Esophagus squamous epithelium (tissue), 5 donors: ENCODE data around the gene RNU1-4. TPM values are rescaled to one million over a fixed set of nuclear protein-coding genes. Genes with fewer than 3 reads are reported as not detected.
"Not testable (repeated sequence)": the region's sequence is repeated elsewhere in the genome, so short reads cannot be mapped to it uniquely, and the experiment has no call there.

Source experiments
- DNase-seq: peaks from one replicate; lab custom pipeline; 2025; lab: John Stamatoyannopoulos, UW
- H3K27ac ChIP-seq, 4 donors: fragments of 200-600 bp; sonication (generic); one replicate each; pipeline ENCODE4 v1.5.1; 2016 to 2019; ENCODE audit warnings: mild to moderate bottlenecking in 1 of 4
- H3K27me3 ChIP-seq, 4 donors: fragments of 200-600 bp; sonication (generic); 1 replicate in 3 of 4; 2 replicates in 1 of 4; pipeline versions ENCODE4 v1.5.1 to v1.6.0; 2017 to 2021; ENCODE audit warnings: antibody characterized with exemption in 1 of 4
- H3K36me3 ChIP-seq, 3 donors: fragments of 200-600 bp; sonication (generic); one replicate each; pipeline ENCODE4 v1.5.1; 2016 to 2019
- H3K4me1 ChIP-seq, 3 donors: fragments of 200-600 bp; sonication (generic); one replicate each; pipeline ENCODE4 v1.5.1; 2017 to 2019
- H3K4me3 ChIP-seq, 4 donors: fragments of 200-600 bp; sonication (generic); 1 replicate in 3 of 4; 2 replicates in 1 of 4; pipeline ENCODE4 v1.5.1; 2016 to 2019; ENCODE audit warnings: mild to moderate bottlenecking in 2 of 4, moderate library complexity in 1 of 4
- H3K9me3 ChIP-seq, 3 donors: fragments of 200-600 bp; sonication (generic); one replicate each; pipeline ENCODE4 v1.5.1; 2016 to 2019
- POLR2A ChIP-seq, 4 donors: fragments of 450-650 bp; IDR thresholded peaks; one replicate each; pipeline ENCODE4 v1.6.1; 2017; ENCODE audit warnings: antibody characterized with exemption in 4 of 4, mild to moderate bottlenecking in 4 of 4, moderate library complexity in 3 of 4
- whole genome bisulfite sequencing, 2 donors: methylation state at CpG; one replicate each; pipeline ENCODE4 v1.1.5; 2018; 5-methylcytosine and 5-hydroxymethylcytosine counted together
- intact Hi-C: fragments of 100-400 bp; cut with DNase I; formaldehyde crosslinking; loops from one replicate; pipeline ENCODE4 v1.15.0; 2022
- total RNA-seq, 4 donors: library from RNA; depleted of rRNA; stranded (reverse); fragments of >200 nt; gene quantifications; one replicate each; pipeline ENCODE4 v1.1.0, GENCODE V29; 2016
- TF ChIP-seq, protein P1 (sequence below), 6 experiments: fragments of 450-650 bp in 4 of 6; fragments of 200-600 bp in 2 of 6; sonication (generic) in 2 of 6; IDR thresholded peaks; one replicate each; pipeline ENCODE4 v1.5.1; 2016 to 2019; ENCODE audit warnings: antibody characterized with exemption in 6 of 6, mild to moderate bottlenecking in 4 of 6, moderate library complexity in 4 of 6
- donor health status: DM: yes; HTN: yes; CAD: no.

Gene RNU1-4
- total RNA-seq, 4 donors from 2014 or later = under 0.01 TPM

DNA sequence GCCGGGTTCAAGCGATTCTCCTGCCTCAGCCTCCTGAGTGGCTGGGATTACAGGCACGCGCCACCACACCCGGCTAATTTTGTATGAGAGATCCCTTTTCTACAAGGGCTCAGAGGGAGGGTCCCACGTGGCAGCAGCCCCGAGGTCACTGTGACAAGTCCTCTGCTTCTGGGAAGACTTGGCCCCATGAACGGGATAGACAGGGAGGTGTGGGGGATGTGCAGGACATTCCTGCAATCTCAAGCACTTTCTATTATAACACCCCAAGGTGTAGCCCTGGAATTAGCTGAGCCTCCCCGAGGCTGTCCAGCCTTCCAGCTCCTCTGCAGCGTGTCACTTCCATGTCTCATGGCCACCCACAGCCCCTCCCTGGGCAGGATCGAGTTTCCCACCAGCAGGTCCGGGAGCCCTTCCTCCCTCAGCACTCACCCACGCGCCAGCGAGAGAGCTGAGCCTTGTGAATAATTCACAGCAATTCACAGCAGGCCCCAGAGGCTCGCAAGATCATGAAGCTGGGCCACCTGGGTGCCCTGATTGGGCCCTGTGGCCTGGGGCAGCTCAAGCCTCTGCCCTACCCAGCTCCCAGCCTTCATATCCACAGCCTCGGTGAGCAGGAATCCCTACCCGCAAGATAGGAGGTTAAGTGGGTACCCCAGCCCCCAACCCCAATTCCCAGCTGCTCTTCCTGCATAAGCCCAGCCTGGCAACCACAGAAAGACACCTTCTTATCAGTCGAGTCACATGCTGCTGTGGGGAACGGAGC, 22.8 kb upstream of the RNU1-4 start:
- DNase-seq = no peak
- intact Hi-C loops = no loop called here
- H3K27me3 ChIP-seq = peaks cover 0 to 63% (median 0%) of the 10 kb centered on the region in 4 donors
- no peaks in the 10 kb centered on the region for H3K36me3 ChIP-seq
- no peak overlapping the region for H3K4me3 ChIP-seq
- 60 to 65% methylated on average over 19 to 20 of the region's 20 CpGs for WGBS, 2 donors
- H3K4me1 ChIP-seq = no peaks in the 10 kb centered on the region
- no peak overlapping the region for H3K27ac ChIP-seq
- TF ChIP-seq POLR2A (IDR thresholded peaks at IDR 0.05) = no peak
- TF ChIP-seq, protein P1, sequence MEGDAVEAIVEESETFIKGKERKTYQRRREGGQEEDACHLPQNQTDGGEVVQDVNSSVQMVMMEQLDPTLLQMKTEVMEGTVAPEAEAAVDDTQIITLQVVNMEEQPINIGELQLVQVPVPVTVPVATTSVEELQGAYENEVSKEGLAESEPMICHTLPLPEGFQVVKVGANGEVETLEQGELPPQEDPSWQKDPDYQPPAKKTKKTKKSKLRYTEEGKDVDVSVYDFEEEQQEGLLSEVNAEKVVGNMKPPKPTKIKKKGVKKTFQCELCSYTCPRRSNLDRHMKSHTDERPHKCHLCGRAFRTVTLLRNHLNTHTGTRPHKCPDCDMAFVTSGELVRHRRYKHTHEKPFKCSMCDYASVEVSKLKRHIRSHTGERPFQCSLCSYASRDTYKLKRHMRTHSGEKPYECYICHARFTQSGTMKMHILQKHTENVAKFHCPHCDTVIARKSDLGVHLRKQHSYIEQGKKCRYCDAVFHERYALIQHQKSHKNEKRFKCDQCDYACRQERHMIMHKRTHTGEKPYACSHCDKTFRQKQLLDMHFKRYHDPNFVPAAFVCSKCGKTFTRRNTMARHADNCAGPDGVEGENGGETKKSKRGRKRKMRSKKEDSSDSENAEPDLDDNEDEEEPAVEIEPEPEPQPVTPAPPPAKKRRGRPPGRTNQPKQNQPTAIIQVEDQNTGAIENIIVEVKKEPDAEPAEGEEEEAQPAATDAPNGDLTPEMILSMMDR (IDR thresholded peaks at IDR 0.05) = no peak
- no peaks in the 10 kb centered on the region for H3K9me3 ChIP-seq

DNA sequence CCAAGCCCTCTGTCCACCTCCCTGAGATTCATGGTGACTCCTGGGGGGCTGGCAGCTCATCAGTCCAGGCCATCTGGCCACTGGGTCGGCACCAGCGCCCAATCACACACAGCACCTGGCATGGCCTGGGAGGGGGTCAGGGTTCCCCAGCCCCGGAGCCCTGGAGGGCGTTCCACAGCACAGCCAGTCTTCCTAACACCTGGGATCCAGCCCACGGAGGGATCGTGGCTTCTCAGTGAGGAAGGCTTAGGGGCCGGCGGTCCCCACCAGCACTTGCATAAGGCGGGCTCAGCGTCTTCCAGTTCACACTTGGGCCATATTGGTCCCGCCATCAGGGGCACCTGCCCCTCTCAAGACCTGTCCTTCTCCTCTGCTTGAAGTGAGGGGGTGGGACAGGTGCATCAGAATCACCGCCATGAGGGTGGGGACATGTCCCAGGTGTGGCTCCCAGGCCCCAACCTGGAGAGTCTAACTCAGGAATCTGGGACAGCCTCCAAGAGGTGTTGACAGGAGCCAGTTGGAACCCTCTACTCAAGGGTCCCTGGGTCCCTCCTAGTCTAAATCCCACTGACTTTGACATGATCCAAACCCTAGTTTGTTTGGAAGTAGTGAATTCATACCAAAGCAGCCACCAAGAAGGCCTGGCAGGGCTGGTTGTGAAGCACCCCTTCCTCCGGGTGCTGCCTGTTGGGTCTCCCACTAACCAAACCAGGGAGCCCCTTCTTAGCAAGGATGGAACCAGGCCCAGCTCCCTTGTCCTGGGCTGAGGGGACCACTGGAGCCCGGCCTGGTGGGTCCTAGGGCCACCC, 22.0 kb upstream of the RNU1-4 start:
- intact Hi-C loops = not testable (repeated sequence)

DNA sequence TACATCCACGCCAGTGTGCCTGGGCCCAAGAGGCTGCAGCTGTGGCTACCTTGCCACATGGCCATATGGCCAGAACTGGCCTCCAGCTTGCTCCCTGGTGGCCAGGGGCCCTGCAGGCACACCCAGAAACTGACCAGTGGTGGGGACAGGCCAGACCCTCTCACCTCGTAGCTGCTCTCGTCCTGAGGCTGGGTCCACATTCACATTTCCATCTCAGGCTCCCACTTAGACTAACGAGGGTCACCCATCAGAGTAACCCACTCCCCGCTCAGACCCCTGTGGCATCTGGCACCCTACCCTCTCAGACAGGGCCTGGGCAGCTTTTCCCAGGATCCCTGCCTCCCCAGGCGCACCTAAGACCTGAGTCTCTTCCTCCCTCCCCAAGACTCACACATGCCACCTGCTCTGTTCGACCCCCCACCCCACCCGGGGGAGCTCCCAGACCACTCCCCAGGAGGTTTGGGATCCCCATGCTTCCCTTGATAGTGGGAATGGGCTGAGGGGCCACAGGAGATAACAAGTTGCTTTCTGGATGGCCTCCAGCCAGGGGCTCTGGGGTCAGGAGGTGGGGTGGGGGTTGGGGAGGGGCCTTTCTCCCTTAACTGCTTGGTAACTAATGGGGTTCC, 21.3 kb upstream of the RNU1-4 start:
- Histone ChIP-seq H3K27me3 (peaks cover 0 to 68% (median 0%) of the 10 kb centered on the region in 4 donors), H3K4me1 (no peaks in the 10 kb centered on the region), H3K9me3 (no peaks in the 10 kb centered on the region), H3K36me3 (no peaks in the 10 kb centered on the region), H3K27ac (no peak overlapping the region), H3K4me3 (no peak overlapping the region)
- DNase-seq = no peak
- WGBS, 2 donors = 85 to 86% methylated on average over 7 to 8 of the region's 8 CpGs
- intact Hi-C loops = no loop called here
- TF ChIP-seq POLR2A (IDR thresholded peaks at IDR 0.05) = no peak
- TF ChIP-seq, protein P1 (IDR thresholded peaks at IDR 0.05) = no peak

More for the DNA sequence above, 22.0 kb upstream of the RNU1-4 start:
- not testable (repeated sequence) for H3K36me3 ChIP-seq, H3K9me3 ChIP-seq, H3K4me3 ChIP-seq, H3K4me1 ChIP-seq, DNase-seq, H3K27ac ChIP-seq
- 78 to 91% methylated on average over 10 to 12 of the region's 14 CpGs for WGBS, 2 donors
- H3K27me3 ChIP-seq = peaks cover 0 to 63% (median 0%) of the 10 kb centered on the region in 4 donors

- Histone ChIP-seq H3K9me3 (no peaks in the 10 kb centered on the region), H3K36me3 (no peaks in the 10 kb centered on the region), H3K27me3 (peaks cover 0 to 76% (median 2%) of the 10 kb centered on the region in 4 donors), H3K4me1 (no peaks in the 10 kb centered on the region), H3K4me3 (no peak overlapping the region), H3K27ac (no peak overlapping the region)
- no peak for TF ChIP-seq POLR2A (IDR thresholded peaks at IDR 0.05)
- TF ChIP-seq, protein P1 (IDR thresholded peaks at IDR 0.05) = no peak
- intact Hi-C loops = no loop called here
- no peak for DNase-seq
- WGBS, 2 donors = 81 to 91% methylated on average over 14 to 16 of the region's 16 CpGs
These were observed 20.6 kb upstream of the RNU1-4 start for GRCh38 chr1:16719571-16720350.
